ENCODE data around the gene TTYH3. TPM values are rescaled to one million over a fixed set of nuclear protein-coding genes. Genes with fewer than 3 reads are reported as not detected.

TTYH3 gene
- total and polyA plus RNA-seq, 2 donors from 2014 or later = 22.5 to 55.0 TPM

DNA sequence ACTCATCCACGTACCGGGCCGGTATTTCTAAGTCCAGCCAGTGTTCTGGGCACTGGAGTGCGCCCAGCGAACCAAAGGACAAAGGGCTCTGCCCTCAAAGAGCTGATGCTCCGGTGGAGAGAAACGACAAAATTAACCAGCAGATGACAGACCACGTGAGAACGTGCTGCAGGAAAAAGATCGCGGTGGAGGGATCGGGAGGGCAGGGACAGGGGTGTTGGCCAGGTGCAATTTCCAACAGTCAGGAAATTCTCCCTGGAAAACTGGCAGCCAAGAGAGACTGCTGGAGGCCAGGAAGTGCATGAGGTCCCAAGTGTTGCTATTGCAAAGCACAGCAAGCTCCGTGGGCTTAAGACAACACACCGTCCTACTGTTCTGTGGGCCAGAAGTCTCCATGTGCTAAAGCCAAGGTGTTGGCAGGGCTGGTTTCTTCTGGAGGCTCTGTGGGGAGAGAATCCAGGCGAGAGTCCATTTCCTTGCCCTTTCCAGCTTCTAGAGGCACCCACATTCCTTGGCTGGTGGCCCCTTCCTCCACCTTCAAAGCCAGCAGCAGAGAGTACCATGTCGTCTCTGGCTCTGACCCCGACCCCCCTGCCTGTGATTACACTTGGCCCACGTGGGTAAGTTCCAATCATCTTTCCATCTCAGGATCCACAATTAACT, 34.9 kb downstream of the TTYH3 start:
- no peak for FAIRE-seq
- peak overlapping the region in 1 of 2 donors; percentile 43 for H3K27ac ChIP-seq (ENCODE audit: low read depth in 2 of 2, low read length in 2 of 2)
- intact Hi-C loops (cut with DNase I) = no loop called here
- H3K4me1 ChIP-seq (ENCODE audit: control insufficient read depth in 2 of 3, insufficient read depth in 2 of 3, low read depth in 1 of 3, low read length in 3 of 3) = peaks cover 0 to 14% (median 5%) of the 10 kb centered on the region in 3 donors
- no peak overlapping the region for H3K4me3 ChIP-seq (ENCODE audit: low read length in 3 of 3)
- TF ChIP-seq, protein P1, sequence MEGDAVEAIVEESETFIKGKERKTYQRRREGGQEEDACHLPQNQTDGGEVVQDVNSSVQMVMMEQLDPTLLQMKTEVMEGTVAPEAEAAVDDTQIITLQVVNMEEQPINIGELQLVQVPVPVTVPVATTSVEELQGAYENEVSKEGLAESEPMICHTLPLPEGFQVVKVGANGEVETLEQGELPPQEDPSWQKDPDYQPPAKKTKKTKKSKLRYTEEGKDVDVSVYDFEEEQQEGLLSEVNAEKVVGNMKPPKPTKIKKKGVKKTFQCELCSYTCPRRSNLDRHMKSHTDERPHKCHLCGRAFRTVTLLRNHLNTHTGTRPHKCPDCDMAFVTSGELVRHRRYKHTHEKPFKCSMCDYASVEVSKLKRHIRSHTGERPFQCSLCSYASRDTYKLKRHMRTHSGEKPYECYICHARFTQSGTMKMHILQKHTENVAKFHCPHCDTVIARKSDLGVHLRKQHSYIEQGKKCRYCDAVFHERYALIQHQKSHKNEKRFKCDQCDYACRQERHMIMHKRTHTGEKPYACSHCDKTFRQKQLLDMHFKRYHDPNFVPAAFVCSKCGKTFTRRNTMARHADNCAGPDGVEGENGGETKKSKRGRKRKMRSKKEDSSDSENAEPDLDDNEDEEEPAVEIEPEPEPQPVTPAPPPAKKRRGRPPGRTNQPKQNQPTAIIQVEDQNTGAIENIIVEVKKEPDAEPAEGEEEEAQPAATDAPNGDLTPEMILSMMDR (IDR thresholded peaks at IDR 0.05; ENCODE audit: borderline replicate concordance, extremely low read depth, insufficient read depth) = no peak
- DNase-seq = no peak
- no peaks in the 10 kb centered on the region for H3K9me3 ChIP-seq (ENCODE audit: control insufficient read depth in 2 of 3, insufficient read depth in 1 of 3, low read length in 3 of 3)
- no peaks in the 10 kb centered on the region for H3K27me3 ChIP-seq (ENCODE audit: control insufficient read depth, insufficient read depth, low read length)
- H3K36me3 ChIP-seq (ENCODE audit: control insufficient read depth in 2 of 3, insufficient read depth in 3 of 3, low read length in 3 of 3) = no peaks in the 10 kb centered on the region
- H3K9ac ChIP-seq (ENCODE audit: low read length in 3 of 3) = no peak overlapping the region

DNA sequence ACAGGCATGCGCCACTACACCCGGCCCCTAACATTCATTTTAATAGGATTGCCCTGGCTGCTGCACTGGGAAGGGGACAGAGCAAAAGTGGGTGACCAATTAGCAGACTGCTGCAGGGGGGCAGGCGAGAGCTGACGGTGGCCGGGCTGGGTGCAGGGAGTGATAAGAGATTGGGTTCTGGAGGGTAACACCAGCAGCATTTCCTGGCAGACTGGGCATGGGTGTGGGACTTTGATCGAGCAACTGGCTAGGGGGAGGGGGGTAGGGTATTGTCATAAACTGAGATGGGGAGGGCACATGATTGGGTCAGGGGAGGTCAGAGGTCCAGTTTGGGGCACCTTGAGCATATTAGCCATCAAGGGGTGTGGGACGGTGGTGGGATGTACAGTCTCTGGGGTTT, 36.1 kb downstream of the TTYH3 start:
- H3K9ac ChIP-seq (ENCODE audit: low read length in 3 of 3) = no peak overlapping the region
- H3K9me3 ChIP-seq (ENCODE audit: control insufficient read depth in 2 of 3, insufficient read depth in 1 of 3, low read length in 3 of 3) = no peaks in the 10 kb centered on the region
- intact Hi-C loops (cut with DNase I) = no loop called here
- TF ChIP-seq, protein P1 (IDR thresholded peaks at IDR 0.05; ENCODE audit: borderline replicate concordance, extremely low read depth, insufficient read depth) = no peak
- peak in 1 of 5 donors; percentile 65 for DNase-seq
- no peak overlapping the region for H3K27ac ChIP-seq (ENCODE audit: low read depth in 2 of 2, low read length in 2 of 2)
- peaks cover 0 to 10% (median 5%) of the 10 kb centered on the region in 3 donors for H3K4me1 ChIP-seq (ENCODE audit: control insufficient read depth in 2 of 3, insufficient read depth in 2 of 3, low read depth in 1 of 3, low read length in 3 of 3)
- H3K36me3 ChIP-seq (ENCODE audit: control insufficient read depth in 2 of 3, insufficient read depth in 3 of 3, low read length in 3 of 3) = no peaks in the 10 kb centered on the region
- no peak for FAIRE-seq
- H3K4me3 ChIP-seq (ENCODE audit: low read length in 3 of 3) = no peak overlapping the region
- no peaks in the 10 kb centered on the region for H3K27me3 ChIP-seq (ENCODE audit: control insufficient read depth, insufficient read depth, low read length)

DNA sequence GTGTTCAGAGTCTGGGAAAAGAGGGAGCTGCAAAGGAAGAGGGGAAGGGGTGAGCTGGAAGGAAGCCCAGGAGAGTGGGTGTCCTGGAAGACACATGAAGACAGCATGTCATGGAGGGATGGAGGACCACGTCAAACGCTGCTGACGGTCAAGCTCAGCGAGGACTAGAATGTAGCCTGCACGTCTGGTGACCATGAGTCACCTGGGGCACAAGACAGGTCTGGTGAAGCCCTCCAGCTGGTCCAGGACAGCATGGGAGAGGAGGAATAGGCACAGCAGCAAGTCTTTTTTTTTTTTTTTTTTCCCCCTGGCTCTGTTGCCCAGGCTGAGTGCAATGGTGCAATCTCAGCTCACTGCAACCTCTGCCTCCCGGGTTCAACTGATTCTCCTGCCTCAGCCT, 36.6 kb downstream of the TTYH3 start:
- no peak for DNase-seq
- FAIRE-seq = no peak
- no peaks in the 10 kb centered on the region for H3K36me3 ChIP-seq (ENCODE audit: control insufficient read depth in 2 of 3, insufficient read depth in 3 of 3, low read length in 3 of 3)
- peaks cover 0 to 7% (median 5%) of the 10 kb centered on the region in 3 donors for H3K4me1 ChIP-seq (ENCODE audit: control insufficient read depth in 2 of 3, insufficient read depth in 2 of 3, low read depth in 1 of 3, low read length in 3 of 3)
- no peak overlapping the region for H3K27ac ChIP-seq (ENCODE audit: low read depth in 2 of 2, low read length in 2 of 2)
- intact Hi-C loops (cut with DNase I) = no loop called here
- no peak overlapping the region for H3K4me3 ChIP-seq (ENCODE audit: low read length in 3 of 3)
- no peaks in the 10 kb centered on the region for H3K27me3 ChIP-seq (ENCODE audit: control insufficient read depth, insufficient read depth, low read length)
- no peaks in the 10 kb centered on the region for H3K9me3 ChIP-seq (ENCODE audit: control insufficient read depth in 2 of 3, insufficient read depth in 1 of 3, low read length in 3 of 3)
- TF ChIP-seq, protein P1 (IDR thresholded peaks at IDR 0.05; ENCODE audit: borderline replicate concordance, extremely low read depth, insufficient read depth) = no peak
- H3K9ac ChIP-seq (ENCODE audit: low read length in 3 of 3) = no peak overlapping the region

Measured in kidney (tissue), 14 donors.